ENCODE data around the gene CLDN8.

DNA sequence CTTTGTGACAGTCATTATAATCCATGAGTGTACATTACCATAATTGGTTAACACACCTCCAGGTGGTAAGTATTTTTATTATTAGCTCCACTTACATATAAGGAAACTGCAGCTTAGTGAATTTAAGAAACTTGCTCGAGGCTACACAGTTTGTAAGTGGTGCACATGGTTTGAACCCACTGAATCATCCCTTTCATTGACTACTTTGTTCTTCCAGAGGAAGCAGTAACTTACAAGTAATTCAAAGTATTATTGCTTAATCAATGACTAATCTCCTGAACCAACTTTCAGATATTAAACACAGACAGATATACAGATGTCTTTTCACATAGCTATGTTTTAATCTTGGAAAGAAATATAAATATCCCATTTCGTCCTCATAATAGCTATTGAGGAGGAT, 18.7 kb upstream of the CLDN8 start:
- TF ChIP-seq, protein P1, sequence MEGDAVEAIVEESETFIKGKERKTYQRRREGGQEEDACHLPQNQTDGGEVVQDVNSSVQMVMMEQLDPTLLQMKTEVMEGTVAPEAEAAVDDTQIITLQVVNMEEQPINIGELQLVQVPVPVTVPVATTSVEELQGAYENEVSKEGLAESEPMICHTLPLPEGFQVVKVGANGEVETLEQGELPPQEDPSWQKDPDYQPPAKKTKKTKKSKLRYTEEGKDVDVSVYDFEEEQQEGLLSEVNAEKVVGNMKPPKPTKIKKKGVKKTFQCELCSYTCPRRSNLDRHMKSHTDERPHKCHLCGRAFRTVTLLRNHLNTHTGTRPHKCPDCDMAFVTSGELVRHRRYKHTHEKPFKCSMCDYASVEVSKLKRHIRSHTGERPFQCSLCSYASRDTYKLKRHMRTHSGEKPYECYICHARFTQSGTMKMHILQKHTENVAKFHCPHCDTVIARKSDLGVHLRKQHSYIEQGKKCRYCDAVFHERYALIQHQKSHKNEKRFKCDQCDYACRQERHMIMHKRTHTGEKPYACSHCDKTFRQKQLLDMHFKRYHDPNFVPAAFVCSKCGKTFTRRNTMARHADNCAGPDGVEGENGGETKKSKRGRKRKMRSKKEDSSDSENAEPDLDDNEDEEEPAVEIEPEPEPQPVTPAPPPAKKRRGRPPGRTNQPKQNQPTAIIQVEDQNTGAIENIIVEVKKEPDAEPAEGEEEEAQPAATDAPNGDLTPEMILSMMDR (IDR thresholded peaks at IDR 0.05): no peak
- no peak for TF ChIP-seq POLR2A (IDR thresholded peaks at IDR 0.05)
